ENCODE data around the gene ELF2. TPM values are rescaled to one million over a fixed set of nuclear protein-coding genes. Genes with fewer than 3 reads are reported as not detected.
A peak's percentile ranks its signal among the peaks of the same experiment; 100 is the strongest.

The ELF2 gene
- total and polyA plus RNA-seq, 2 of the 8 experiments (the other 6 are each of a cell fraction or from before 2014, with no cell fraction given), result 21.1 to 44.3 TPM

DNA sequence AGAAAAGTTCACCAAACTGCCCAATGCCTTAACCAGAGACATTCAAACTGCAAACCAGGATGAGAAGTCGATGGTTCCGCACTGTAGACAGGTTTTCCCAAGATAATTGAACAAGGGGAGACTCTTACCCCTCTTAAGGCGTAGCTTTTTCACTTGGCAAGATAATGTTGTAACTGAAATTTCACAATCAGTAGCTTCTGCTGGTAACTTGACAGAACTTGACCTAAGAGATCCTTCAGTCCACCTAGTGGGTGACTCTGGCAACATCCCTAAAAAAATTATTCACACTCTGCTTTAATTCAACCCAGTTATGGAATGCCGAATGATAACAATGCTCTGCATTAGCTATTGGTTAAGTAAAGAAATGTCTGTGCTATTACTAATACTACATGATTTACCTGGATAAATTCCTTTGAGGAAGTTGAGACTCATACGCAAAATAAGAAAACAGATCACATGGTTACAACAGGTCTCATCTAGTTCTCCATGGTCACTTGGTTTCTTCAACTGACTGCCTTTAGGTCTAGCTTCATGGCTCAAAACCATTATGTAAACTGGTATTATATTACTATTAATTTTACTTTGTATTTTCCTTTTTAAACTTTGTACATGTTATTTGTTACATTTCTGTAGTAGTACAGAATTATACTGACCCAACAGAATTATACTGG lies 9.1 kb downstream of the ELF2 start:
- H3K23me2 ChIP-seq (ENCODE audit: low read depth, low read length), result no peaks in the 10 kb centered on the region
- no peak overlapping the region; a peak in 1 of 4 replicates for H3K4me2 ChIP-seq (ENCODE audit: insufficient read depth in 1 of 2, low read depth in 2 of 2, low read length in 2 of 2)
- H4K5ac ChIP-seq (ENCODE audit: insufficient read length, low read depth, low read length), result peak overlapping the region; percentile 47
- no peak overlapping the region for H3K14ac ChIP-seq (ENCODE audit: insufficient read length)
- H2BK12ac ChIP-seq (ENCODE audit: low read depth, low read length), result 0 out of 2 replicates have a peak overlapping the region, but pooled peaks have one; percentile 61
- DNase-seq (ENCODE audit: low read depth in 1 of 2, low spot score in 2 of 2) (no peak), FAIRE-seq (peak; percentile 91)
- H3K23ac ChIP-seq (ENCODE audit: insufficient read length), result no peak overlapping the region
- H4K91ac ChIP-seq (replicated peaks; ENCODE audit: insufficient read length, low read length), result peak overlapping the region; percentile 54
- H2AK5ac ChIP-seq (ENCODE audit: low read depth, low read length), result peak overlapping the region; percentile 75; the same call in 1 of the 2 replicates
- H3K56ac ChIP-seq (replicated peaks; ENCODE audit: insufficient read length, low read depth, low read length), result no peak overlapping the region
- peak overlapping the region; percentile 95; the same call in 1 of the 2 replicates for H2BK15ac ChIP-seq (ENCODE audit: low read length)
- no peaks in the 10 kb centered on the region for H3K27me3 ChIP-seq (replicated peaks in 1 of 4; ENCODE audit: control insufficient read depth in 3 of 4, extremely low read depth in 1 of 4, insufficient read depth in 3 of 4, low read length in 3 of 4)
- no peaks in the 10 kb centered on the region for H4K20me1 ChIP-seq (replicated peaks in 1 of 2; ENCODE audit: control insufficient read depth in 1 of 2, insufficient read depth in 2 of 2, low read length in 2 of 2)
- WGBS, 2 experiments (ENCODE audit: extremely low coverage in 1 of 2, insufficient coverage in 1 of 2, insufficient read length in 1 of 2, insufficient replicate concordance in 2 of 2, low coverage in 1 of 2, low lambda C conversion rate in 2 of 2, missing lambda C conversion rate in 1 of 2), result 76% methylated on average over 5 of the region's 5 CpGs; no CpG with 5 or more reads in 1 of the 2 experiments
- no peak overlapping the region for H3K9ac ChIP-seq (replicated peaks in 1 of 4; ENCODE audit: extremely low read depth in 1 of 4, low read depth in 3 of 4, low read length in 3 of 4)
- H2BK120ac ChIP-seq (replicated peaks; ENCODE audit: low read depth, low read length), result no peak overlapping the region
- peak overlapping the region; percentile 54; the same call in 1 of the 2 replicates for H2BK5ac ChIP-seq (ENCODE audit: low read depth, low read length)
- H3K4me3 ChIP-seq (ENCODE audit: extremely low read depth in 1 of 4, insufficient read depth in 2 of 4, low read depth in 3 of 4, low read length in 4 of 4), result no peak overlapping the region
- ChIA-PET CTCF (ENCODE audit: partially characterized antibody) (interaction anchor here (0.7 to 3.7 kb wide), 24 partner anchors 9 to 154 kb away, joined by 3 to 68 read pairs (median 4); no protein-coding TSS in a partner anchor), POLR2A (ENCODE audit: partially characterized antibody) (interaction anchor here (0.6 to 2.5 kb wide), 7 partner anchors 8 to 133 kb away, joined by 3 to 14 read pairs (median 5); partner anchors contain the start of gene ELF2)
- peak overlapping the region; percentile 16; the same call in 1 of the 2 replicates for H3K18ac ChIP-seq (ENCODE audit: extremely low read depth, low read length)
- H2BK20ac ChIP-seq (ENCODE audit: low read length), result 0 out of 2 replicates have a peak overlapping the region, but pooled peaks have one; percentile 36
- H3K79me2 ChIP-seq (ENCODE audit: control insufficient read depth in 1 of 2, insufficient read depth in 2 of 2, low read length in 2 of 2), result peaks cover 7 to 93% of the 10 kb centered on the region in 2 experiments
- H3K4ac ChIP-seq (replicated peaks; ENCODE audit: insufficient read length, low read depth, low read length), result no peak overlapping the region
- H4K8ac ChIP-seq (ENCODE audit: extremely low read depth, insufficient read depth, low read length), result no peak overlapping the region
- no peak overlapping the region; the same call in 1 of the 2 replicates for H3K27ac ChIP-seq (ENCODE audit: low read depth, low read length)
- H3K4me1 ChIP-seq (replicated peaks in 1 of 4; ENCODE audit: control insufficient read depth in 3 of 4, insufficient read depth in 4 of 4, low read length in 3 of 4), result peaks cover 1 to 11% (median 7%) of the 10 kb centered on the region in 4 experiments; a peak in 4 of 7 replicates
- H2AFZ ChIP-seq (ENCODE audit: low read length), result no peak overlapping the region
- H3K79me1 ChIP-seq (ENCODE audit: low read depth, low read length), result peaks cover 6% of the 10 kb centered on the region; the same call in 1 of the 2 replicates
- no peaks in the 10 kb centered on the region for H3K36me3 ChIP-seq (ENCODE audit: control insufficient read depth in 2 of 4, insufficient read depth in 4 of 4, low read length in 3 of 4)
- no peaks in the 10 kb centered on the region for H3K9me3 ChIP-seq (ENCODE audit: insufficient read depth in 2 of 2, low read depth in 1 of 2, low read length in 1 of 2)
- no peak for TF ChIP-seq RBBP5 (IDR thresholded peaks at IDR 0.05; ENCODE audit: borderline replicate concordance, low read depth, low read length)
- TF ChIP-seq KDM1A (IDR thresholded peaks at IDR 0.05; ENCODE audit: borderline replicate concordance, low read length), result no peak
- TF ChIP-seq ASH2L (IDR thresholded peaks at IDR 0.05; ENCODE audit: low read length), result no peak
- TF ChIP-seq BRCA1 (IDR thresholded peaks at IDR 0.05; ENCODE audit: low read depth, low read length), result no peak
- TF ChIP-seq, protein P1, sequence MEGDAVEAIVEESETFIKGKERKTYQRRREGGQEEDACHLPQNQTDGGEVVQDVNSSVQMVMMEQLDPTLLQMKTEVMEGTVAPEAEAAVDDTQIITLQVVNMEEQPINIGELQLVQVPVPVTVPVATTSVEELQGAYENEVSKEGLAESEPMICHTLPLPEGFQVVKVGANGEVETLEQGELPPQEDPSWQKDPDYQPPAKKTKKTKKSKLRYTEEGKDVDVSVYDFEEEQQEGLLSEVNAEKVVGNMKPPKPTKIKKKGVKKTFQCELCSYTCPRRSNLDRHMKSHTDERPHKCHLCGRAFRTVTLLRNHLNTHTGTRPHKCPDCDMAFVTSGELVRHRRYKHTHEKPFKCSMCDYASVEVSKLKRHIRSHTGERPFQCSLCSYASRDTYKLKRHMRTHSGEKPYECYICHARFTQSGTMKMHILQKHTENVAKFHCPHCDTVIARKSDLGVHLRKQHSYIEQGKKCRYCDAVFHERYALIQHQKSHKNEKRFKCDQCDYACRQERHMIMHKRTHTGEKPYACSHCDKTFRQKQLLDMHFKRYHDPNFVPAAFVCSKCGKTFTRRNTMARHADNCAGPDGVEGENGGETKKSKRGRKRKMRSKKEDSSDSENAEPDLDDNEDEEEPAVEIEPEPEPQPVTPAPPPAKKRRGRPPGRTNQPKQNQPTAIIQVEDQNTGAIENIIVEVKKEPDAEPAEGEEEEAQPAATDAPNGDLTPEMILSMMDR (IDR thresholded peaks at IDR 0.05; ENCODE audit: control extremely low read depth in 1 of 3, insufficient read depth in 1 of 3, low read depth in 1 of 3, low read length in 3 of 3), result peak in 2 of 3 experiments; percentile 50 to 58; a peak in 2 of 4 replicates
- TF ChIP-seq, protein P2, sequence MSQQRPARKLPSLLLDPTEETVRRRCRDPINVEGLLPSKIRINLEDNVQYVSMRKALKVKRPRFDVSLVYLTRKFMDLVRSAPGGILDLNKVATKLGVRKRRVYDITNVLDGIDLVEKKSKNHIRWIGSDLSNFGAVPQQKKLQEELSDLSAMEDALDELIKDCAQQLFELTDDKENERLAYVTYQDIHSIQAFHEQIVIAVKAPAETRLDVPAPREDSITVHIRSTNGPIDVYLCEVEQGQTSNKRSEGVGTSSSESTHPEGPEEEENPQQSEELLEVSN (IDR thresholded peaks at IDR 0.05), result no peak
- TF ChIP-seq HDAC6 (IDR thresholded peaks at IDR 0.05; ENCODE audit: low read depth, low read length), result no peak
- no peak for TF ChIP-seq NRF1 (IDR thresholded peaks at IDR 0.05; ENCODE audit: low read depth, low read length)
